Esophagus (tissue), 2 donors: ENCODE data around the gene HDGFL2. TPM values are rescaled to one million over a fixed set of nuclear protein-coding genes. Genes with fewer than 3 reads are reported as not detected.

Source experiments
- H3K27ac ChIP-seq, 2 donors: one replicate each; pipeline ENCODE4 v1.5.1; 2013; ENCODE audit warnings: low read depth in 2 of 2, mild to moderate bottlenecking in 2 of 2, inconsistent platforms in 1 of 2, low read length in 1 of 2, moderate library complexity in 1 of 2
- H3K27me3 ChIP-seq, 2 donors: one replicate each; pipeline ENCODE4 v1.6.1; 2013; ENCODE audit warnings: low read length in 2 of 2, control low read depth in 1 of 2, mild to moderate bottlenecking in 1 of 2; ENCODE audit not compliant: insufficient read depth in 2 of 2, control insufficient read depth in 1 of 2
- H3K36me3 ChIP-seq, 2 donors: one replicate each; pipeline ENCODE4 v1.6.1; 2013; ENCODE audit warnings: low read length in 1 of 2; ENCODE audit not compliant: control insufficient read depth in 2 of 2, insufficient read depth in 2 of 2
- H3K4me1 ChIP-seq, 2 donors: one replicate each; pipeline ENCODE4 v1.6.1; 2013; ENCODE audit warnings: low read length in 1 of 2; ENCODE audit not compliant: control insufficient read depth in 2 of 2, insufficient read depth in 2 of 2
- H3K4me3 ChIP-seq, 2 donors: one replicate each; pipeline ENCODE4 v1.5.1; 2013; ENCODE audit warnings: low read length in 2 of 2, mild to moderate bottlenecking in 2 of 2, low read depth in 1 of 2, moderate library complexity in 1 of 2
- H3K9me3 ChIP-seq, 2 donors: one replicate each; pipeline ENCODE4 v1.6.1; 2013; ENCODE audit warnings: mild to moderate bottlenecking in 2 of 2, low read depth in 1 of 2, low read length in 1 of 2, moderate library complexity in 1 of 2; ENCODE audit not compliant: control insufficient read depth in 2 of 2, insufficient read depth in 1 of 2
- WGBS, 2 donors: extraction: QIAGEN DNeasy Blood & Tissue Kit; methylation state at CpG; one replicate each; pipeline ENCODE4 v1.1.7; 2013; 5-methylcytosine and 5-hydroxymethylcytosine counted together
- polyA plus RNA-seq, 2 donors: library from polyadenylated mRNA; stranded (reverse); fragments of 200-250 nt; gene quantifications; one replicate each; pipeline ENCODE4 v1.2.3, GENCODE V29; 2013
- donor health status: healthy with polysubstance abuse.
- donor health status: Bipolar disorder and iron deficiency.

Gene HDGFL2
- polyA plus RNA-seq, 2 donors: 23.3 to 57.5 TPM

GRCh38 chr19:4487572-4487971 lies 15.5 kb downstream of the HDGFL2 start:
- Histone ChIP-seq H3K27me3 (no peaks in the 10 kb centered on the region), H3K4me3 (no peak overlapping the region), H3K27ac (no peak overlapping the region), H3K36me3 (peaks cover 3 to 41% of the 10 kb centered on the region in 2 donors), H3K9me3 (peaks cover 0 to 2% of the 10 kb centered on the region in 2 donors), H3K4me1 (no peaks in the 10 kb centered on the region)
- WGBS, 2 donors: 88 to 92% methylated on average over 11 of the region's 11 CpGs

- no peaks in the 10 kb centered on the region for H3K4me1 ChIP-seq
- H3K4me3 ChIP-seq: no peak overlapping the region
- H3K9me3 ChIP-seq: peaks cover 0 to 2% of the 10 kb centered on the region in 2 donors
- H3K27ac ChIP-seq: no peak overlapping the region
- no peaks in the 10 kb centered on the region for H3K27me3 ChIP-seq
- WGBS, 2 donors: 93 to 94% methylated on average over 29 of the region's 29 CpGs
- peaks cover 3 to 45% of the 10 kb centered on the region in 2 donors for H3K36me3 ChIP-seq
These were observed 16.4 kb downstream of the HDGFL2 start for GRCh38 chr19:4488496-4488895.

GRCh38 chr19:4491446-4491845 lies 19.3 kb downstream of the HDGFL2 start:
- 96 to 97% methylated on average over 21 of the region's 21 CpGs for WGBS, 2 donors
- H3K4me1 ChIP-seq: no peaks in the 10 kb centered on the region
- no peaks in the 10 kb centered on the region for H3K27me3 ChIP-seq
- H3K9me3 ChIP-seq: peaks cover 0 to 2% of the 10 kb centered on the region in 2 donors
- no peak overlapping the region for H3K4me3 ChIP-seq
- H3K36me3 ChIP-seq: peaks cover 14 to 65% of the 10 kb centered on the region in 2 donors
- no peak overlapping the region for H3K27ac ChIP-seq

- no peaks in the 10 kb centered on the region for H3K27me3 ChIP-seq
- 96% methylated on average over 3 of the region's 3 CpGs for WGBS, 2 donors
- no peak overlapping the region for H3K4me3 ChIP-seq
- H3K27ac ChIP-seq: no peak overlapping the region
- no peaks in the 10 kb centered on the region for H3K4me1 ChIP-seq
- H3K9me3 ChIP-seq: peaks cover 0 to 2% of the 10 kb centered on the region in 2 donors
- H3K36me3 ChIP-seq: peaks cover 14 to 68% of the 10 kb centered on the region in 2 donors
These were observed 20.4 kb downstream of the HDGFL2 start for GRCh38 chr19:4492337-4493103.

- Histone ChIP-seq H3K27ac (no peak overlapping the region), H3K9me3 (peaks cover 0 to 2% of the 10 kb centered on the region in 2 donors), H3K4me3 (no peak overlapping the region), H3K4me1 (no peaks in the 10 kb centered on the region), H3K36me3 (peaks cover 14 to 72% of the 10 kb centered on the region in 2 donors), H3K27me3 (no peaks in the 10 kb centered on the region)
- WGBS, 2 donors: 95% methylated on average over 27 to 41 of the region's 41 CpGs
These were observed 21.2 kb downstream of the HDGFL2 start for GRCh38 chr19:4493104-4493928.

- H3K9me3 ChIP-seq: no peaks in the 10 kb centered on the region
These were observed 22.0 kb downstream of the HDGFL2 start for GRCh38 chr19:4493929-4494690.

GRCh38 chr19:4494691-4495064 lies 22.6 kb downstream of the HDGFL2 start:
- 96% methylated on average over 8 of the region's 8 CpGs for WGBS, 2 donors
- Histone ChIP-seq H3K9me3 (no peaks in the 10 kb centered on the region), H3K27me3 (no peaks in the 10 kb centered on the region), H3K36me3 (peaks cover 13 to 74% of the 10 kb centered on the region in 2 donors), H3K4me3 (no peak overlapping the region), H3K4me1 (no peaks in the 10 kb centered on the region), H3K27ac (no peak overlapping the region)

More at GRCh38 chr19:4493929-4494690, 22.0 kb downstream of the HDGFL2 start:
- Histone ChIP-seq H3K27me3 (no peaks in the 10 kb centered on the region), H3K27ac (no peak overlapping the region), H3K36me3 (peaks cover 14 to 73% of the 10 kb centered on the region in 2 donors), H3K4me3 (no peak overlapping the region), H3K4me1 (no peaks in the 10 kb centered on the region)
- WGBS, 2 donors: 96% methylated on average over 53 to 61 of the region's 61 CpGs

GRCh38 chr19:4495471-4495870 lies 23.4 kb downstream of the HDGFL2 start:
- Histone ChIP-seq H3K4me3 (no peak overlapping the region), H3K27me3 (no peaks in the 10 kb centered on the region), H3K4me1 (no peaks in the 10 kb centered on the region), H3K9me3 (no peaks in the 10 kb centered on the region), H3K27ac (no peak overlapping the region), H3K36me3 (peaks cover 10 to 72% of the 10 kb centered on the region in 2 donors)
- WGBS, 2 donors: 79 to 93% methylated on average over 8 to 12 of the region's 12 CpGs

GRCh38 chr19:4496304-4496703 lies 24.2 kb downstream of the HDGFL2 start:
- 89% methylated on average over 17 to 18 of the region's 18 CpGs for WGBS, 2 donors
- Histone ChIP-seq H3K27ac (no peak overlapping the region), H3K4me3 (no peak overlapping the region), H3K9me3 (no peaks in the 10 kb centered on the region), H3K27me3 (no peaks in the 10 kb centered on the region), H3K36me3 (peaks cover 10 to 75% of the 10 kb centered on the region in 2 donors), H3K4me1 (no peaks in the 10 kb centered on the region)
